GM12878 (cell line): ENCODE measurements around the gene PARD6A.

Experiments
- BRCA1 ChIP-seq: IDR thresholded peaks from 2 replicates; pipeline ENCODE4 v1.6.1; 2011; ENCODE audit warnings: low read depth, low read length, improper control_type of control experiment
- CHD2 ChIP-seq: IDR thresholded peaks from 2 replicates; pipeline ENCODE4 v1.6.1; 2011; ENCODE audit warnings: low read depth, low read length, improper control_type of control experiment, borderline replicate concordance
- NFIC ChIP-seq: IDR thresholded peaks from 2 replicates; pipeline ENCODE4 v1.6.1; 2012; ENCODE audit warnings: low read depth, mild to moderate bottlenecking, inconsistent platforms, low read length, moderate library complexity
- TAF1 ChIP-seq: IDR thresholded peaks from 2 replicates; pipeline ENCODE4 v1.6.1; 2011; ENCODE audit warnings: mild to moderate bottlenecking, low read depth, low read length, borderline replicate concordance
- TF ChIP-seq, protein P1 (sequence below): fragments of 450-650 bp; IDR thresholded peaks from 2 replicates; pipeline ENCODE4 v1.6.1; 2017; ENCODE audit warnings: borderline replicate concordance
- TF ChIP-seq, protein P2 (sequence below), 3 experiments: IDR thresholded peaks in 2 of 3; conservative IDR thresholded peaks in 1 of 3; 2 replicates each; pipeline ENCODE4 v1.5.1; 2011; ENCODE audit warnings: low read depth in 3 of 3, low read length in 3 of 3, mild to moderate bottlenecking in 3 of 3, control low read depth in 2 of 3, moderate library complexity in 2 of 3, inconsistent platforms in 1 of 3, mixed read lengths in 1 of 3; ENCODE audit not compliant: control insufficient read depth in 2 of 3, insufficient read depth in 1 of 3; ENCODE audit errors: extremely low read depth in 1 of 3
- TF ChIP-seq, protein P3 (sequence below): IDR thresholded peaks from 2 replicates; pipeline ENCODE4 v1.6.1; 2012; ENCODE audit warnings: low read depth, low read length, improper control_type of control experiment

DNA sequence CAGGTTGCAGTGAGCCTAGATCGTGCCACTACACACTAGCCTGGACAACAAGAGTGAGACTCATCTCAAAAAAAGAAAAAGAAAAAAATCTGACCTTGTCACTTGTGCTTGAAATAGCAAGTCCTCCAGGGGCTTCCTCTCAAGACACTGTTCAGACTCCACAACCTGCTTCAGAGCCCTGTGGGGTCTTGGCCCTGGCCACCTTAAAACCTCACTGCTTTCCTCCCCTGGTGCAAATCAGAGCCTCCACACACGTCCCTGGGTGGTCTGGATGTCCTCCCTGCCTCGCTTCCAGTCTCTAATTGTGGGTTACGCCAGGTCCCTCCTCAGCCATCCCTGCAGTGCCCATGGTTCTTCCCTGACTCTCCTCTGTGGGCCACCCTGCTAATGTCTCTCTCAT is 5.4 kb upstream of the PARD6A start:
- no peak for TF ChIP-seq CHD2
- TF ChIP-seq BRCA1 = no peak
- TF ChIP-seq, protein P1, sequence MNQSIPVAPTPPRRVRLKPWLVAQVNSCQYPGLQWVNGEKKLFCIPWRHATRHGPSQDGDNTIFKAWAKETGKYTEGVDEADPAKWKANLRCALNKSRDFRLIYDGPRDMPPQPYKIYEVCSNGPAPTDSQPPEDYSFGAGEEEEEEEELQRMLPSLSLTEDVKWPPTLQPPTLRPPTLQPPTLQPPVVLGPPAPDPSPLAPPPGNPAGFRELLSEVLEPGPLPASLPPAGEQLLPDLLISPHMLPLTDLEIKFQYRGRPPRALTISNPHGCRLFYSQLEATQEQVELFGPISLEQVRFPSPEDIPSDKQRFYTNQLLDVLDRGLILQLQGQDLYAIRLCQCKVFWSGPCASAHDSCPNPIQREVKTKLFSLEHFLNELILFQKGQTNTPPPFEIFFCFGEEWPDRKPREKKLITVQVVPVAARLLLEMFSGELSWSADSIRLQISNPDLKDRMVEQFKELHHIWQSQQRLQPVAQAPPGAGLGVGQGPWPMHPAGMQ = no peak
- TF ChIP-seq, protein P2, sequence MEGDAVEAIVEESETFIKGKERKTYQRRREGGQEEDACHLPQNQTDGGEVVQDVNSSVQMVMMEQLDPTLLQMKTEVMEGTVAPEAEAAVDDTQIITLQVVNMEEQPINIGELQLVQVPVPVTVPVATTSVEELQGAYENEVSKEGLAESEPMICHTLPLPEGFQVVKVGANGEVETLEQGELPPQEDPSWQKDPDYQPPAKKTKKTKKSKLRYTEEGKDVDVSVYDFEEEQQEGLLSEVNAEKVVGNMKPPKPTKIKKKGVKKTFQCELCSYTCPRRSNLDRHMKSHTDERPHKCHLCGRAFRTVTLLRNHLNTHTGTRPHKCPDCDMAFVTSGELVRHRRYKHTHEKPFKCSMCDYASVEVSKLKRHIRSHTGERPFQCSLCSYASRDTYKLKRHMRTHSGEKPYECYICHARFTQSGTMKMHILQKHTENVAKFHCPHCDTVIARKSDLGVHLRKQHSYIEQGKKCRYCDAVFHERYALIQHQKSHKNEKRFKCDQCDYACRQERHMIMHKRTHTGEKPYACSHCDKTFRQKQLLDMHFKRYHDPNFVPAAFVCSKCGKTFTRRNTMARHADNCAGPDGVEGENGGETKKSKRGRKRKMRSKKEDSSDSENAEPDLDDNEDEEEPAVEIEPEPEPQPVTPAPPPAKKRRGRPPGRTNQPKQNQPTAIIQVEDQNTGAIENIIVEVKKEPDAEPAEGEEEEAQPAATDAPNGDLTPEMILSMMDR (IDR thresholded peaks at IDR 0.05 in 2 of 3, conservative IDR thresholded peaks at IDR 0.05 in 1 of 3; ENCODE audit: control insufficient read depth in 2 of 3, extremely low read depth in 1 of 3, insufficient read depth in 1 of 3, low read depth in 3 of 3, low read length in 3 of 3) = no peak
- TF ChIP-seq NFIC = no peak
- TF ChIP-seq TAF1 = no peak
- TF ChIP-seq, protein P3, sequence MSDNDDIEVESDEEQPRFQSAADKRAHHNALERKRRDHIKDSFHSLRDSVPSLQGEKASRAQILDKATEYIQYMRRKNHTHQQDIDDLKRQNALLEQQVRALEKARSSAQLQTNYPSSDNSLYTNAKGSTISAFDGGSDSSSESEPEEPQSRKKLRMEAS = no peak
